Activated CD4-positive, alpha-beta T cell treated with anti-CD3 and anti-CD28 coated beads, Interleukin-2, amount 50 U/mL, for 48 hours (primary cell): Measurements from ENCODE around the gene ZNF417.
"Not testable (repeated sequence)": the region's sequence is repeated elsewhere in the genome, so short reads cannot be mapped to it uniquely, and the experiment has no call there.

Experiments
- DNase-seq, 2 experiments: peaks; one replicate each; pipeline ENCODE4 v3.0.0-alpha.2; 2020

ZNF417 gene

GRCh38 chr19:57916168-57916995, at the start of gene ZNF417:
Gene ZNF417, minus strand, starts transcription at chr19:57916592. Its CDS starts 181 bp downstream, at chr19:57916411.
- DNase-seq: peak; percentile 74 to 79

GRCh38 chr19:57964761-57965160, 48.4 kb upstream of the ZNF417 start:
- no peak for DNase-seq

- DNase-seq: no peak
These were observed 45.4 kb upstream of the ZNF417 start for GRCh38 chr19:57961785-57962184.

GRCh38 chr19:57954996-57955395, 38.6 kb upstream of the ZNF417 start:
- DNase-seq: no peak

GRCh38 chr19:57949702-57950101, 33.3 kb upstream of the ZNF417 start:
- DNase-seq: no peak

GRCh38 chr19:57949296-57949695, 32.9 kb upstream of the ZNF417 start:
- DNase-seq: no peak

GRCh38 chr19:57947419-57948134, 31.2 kb upstream of the ZNF417 start, which contains the start of gene ZNF256:
Gene ZNF256, minus strand, starts transcription at chr19:57947706. Its CDS starts 232 bp downstream, at chr19:57947474.
- peak; percentile 92 to 95 for DNase-seq

GRCh38 chr19:57947088-57947418, 30.7 kb upstream of the ZNF417 start:
- DNase-seq: no peak

- DNase-seq: no peak
These were observed 29.9 kb upstream of the ZNF417 start for GRCh38 chr19:57946316-57946715.

- no peak for DNase-seq
These were observed 25.2 kb upstream of the ZNF417 start for GRCh38 chr19:57941593-57941992.

- no peak for DNase-seq
These were observed 19.3 kb upstream of the ZNF417 start for GRCh38 chr19:57935731-57936130.

GRCh38 chr19:57934820-57935665, 18.7 kb upstream of the ZNF417 start, which contains the start of gene ZNF418:
Gene ZNF418, minus strand, starts transcription at chr19:57935402. Its CDS starts 1,580 bp downstream, at chr19:57933822.
- peak; percentile 26 to 46 for DNase-seq

- DNase-seq: no peak
These were observed 11.2 kb upstream of the ZNF417 start for GRCh38 chr19:57927587-57927986.

GRCh38 chr19:57914531-57914930, 1.9 kb downstream of the ZNF417 start:
- DNase-seq: no peak

- no peak for DNase-seq
These were observed 9.0 kb downstream of the ZNF417 start for GRCh38 chr19:57907394-57907793.

- DNase-seq: no peak
These were observed 11.1 kb downstream of the ZNF417 start for GRCh38 chr19:57905258-57905657.

GRCh38 chr19:57903618-57904184, 12.7 kb downstream of the ZNF417 start:
- no peak for DNase-seq

- no peak for DNase-seq
These were observed 16.1 kb downstream of the ZNF417 start for GRCh38 chr19:57900311-57900710.

- DNase-seq: not testable (repeated sequence)
These were observed 25.7 kb downstream of the ZNF417 start for GRCh38 chr19:57890706-57891105.

- peak; percentile 88 to 89 for DNase-seq
These were observed 27.7 kb downstream of the ZNF417 start, which contains the start of gene ZNF814 for GRCh38 chr19:57888560-57889231. Gene ZNF814, minus strand, starts transcription at chr19:57889037. Its CDS starts 235 bp downstream, at chr19:57888802.

- no peak for DNase-seq
These were observed 28.3 kb downstream of the ZNF417 start for GRCh38 chr19:57888107-57888559.
